ENCODE measurements around the gene UBAP1L.

Gene UBAP1L

DNA sequence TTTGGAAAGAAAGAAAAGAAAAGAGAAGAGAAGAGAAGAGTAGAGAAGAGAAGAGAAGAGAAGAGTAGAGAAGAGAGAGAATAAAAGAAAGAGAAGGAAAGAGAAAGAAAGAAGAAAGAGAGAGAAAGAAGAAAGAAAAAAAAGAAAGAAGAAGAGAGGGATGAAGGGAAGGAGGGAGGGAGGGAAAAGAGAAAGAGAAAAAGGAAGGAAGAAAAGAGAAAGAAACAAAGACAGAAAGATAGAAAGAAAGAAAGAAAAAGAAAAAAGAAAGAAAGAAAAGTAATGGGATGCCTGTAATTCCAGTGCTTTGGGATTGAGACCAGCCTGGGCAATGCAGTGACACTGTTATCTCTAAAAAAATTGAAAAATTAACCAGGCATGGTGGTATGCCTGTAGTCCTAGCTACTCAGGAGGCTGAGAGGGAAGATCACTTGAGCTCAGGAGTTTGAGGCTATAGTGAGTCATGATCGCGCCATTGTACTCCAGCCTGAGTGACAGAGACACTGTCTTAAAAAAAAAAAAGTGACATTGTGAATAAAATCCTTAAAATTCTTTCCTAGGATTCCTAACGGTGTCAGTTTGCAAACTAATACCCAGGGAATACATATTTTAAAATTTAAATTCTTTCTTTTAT is 48.9 kb downstream of the UBAP1L start:
- DNase-seq (ENCODE audit: low read depth) = no peak

DNA sequence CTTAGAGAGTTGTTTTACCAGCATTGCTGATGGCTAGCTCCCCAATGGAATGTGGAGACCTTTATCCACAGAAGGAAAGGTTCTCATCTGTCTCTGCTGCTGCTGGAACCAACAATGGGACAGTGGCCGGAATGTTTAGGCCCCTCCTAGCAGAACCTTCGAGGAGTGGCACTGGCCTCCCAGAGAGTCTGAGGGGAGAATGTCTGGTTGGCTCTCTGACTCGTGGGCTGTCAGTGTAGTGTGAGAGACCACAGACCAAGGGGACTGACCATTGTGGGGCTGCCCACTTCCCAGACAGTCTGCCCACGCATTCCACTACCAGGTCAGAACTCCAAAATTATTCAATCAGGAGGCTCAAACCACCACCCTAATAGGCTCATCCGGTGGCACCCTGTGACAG is 52.3 kb downstream of the UBAP1L start:
- no peak for DNase-seq (ENCODE audit: low read depth)

DNA sequence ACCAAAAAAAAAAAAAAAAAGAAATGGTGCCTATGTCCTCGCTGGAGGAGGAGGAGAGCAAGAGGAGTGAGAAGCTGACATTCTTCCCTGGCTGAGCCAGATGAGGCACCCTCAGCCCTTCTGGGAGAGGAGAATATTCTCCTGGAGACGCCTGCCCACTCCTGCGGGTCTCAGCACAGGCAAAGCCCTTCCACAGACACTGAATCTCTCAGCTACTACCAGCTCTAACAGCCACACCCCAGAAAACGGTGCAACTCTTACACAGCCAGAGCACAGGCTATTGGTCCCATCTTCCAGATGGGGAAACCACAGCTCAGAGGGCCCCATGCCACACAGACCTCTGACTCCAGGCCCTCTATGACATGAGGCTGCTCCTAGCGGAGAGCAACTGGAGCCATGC is 52.9 kb downstream of the UBAP1L start:
- DNase-seq (ENCODE audit: low read depth) = no peak

DNA sequence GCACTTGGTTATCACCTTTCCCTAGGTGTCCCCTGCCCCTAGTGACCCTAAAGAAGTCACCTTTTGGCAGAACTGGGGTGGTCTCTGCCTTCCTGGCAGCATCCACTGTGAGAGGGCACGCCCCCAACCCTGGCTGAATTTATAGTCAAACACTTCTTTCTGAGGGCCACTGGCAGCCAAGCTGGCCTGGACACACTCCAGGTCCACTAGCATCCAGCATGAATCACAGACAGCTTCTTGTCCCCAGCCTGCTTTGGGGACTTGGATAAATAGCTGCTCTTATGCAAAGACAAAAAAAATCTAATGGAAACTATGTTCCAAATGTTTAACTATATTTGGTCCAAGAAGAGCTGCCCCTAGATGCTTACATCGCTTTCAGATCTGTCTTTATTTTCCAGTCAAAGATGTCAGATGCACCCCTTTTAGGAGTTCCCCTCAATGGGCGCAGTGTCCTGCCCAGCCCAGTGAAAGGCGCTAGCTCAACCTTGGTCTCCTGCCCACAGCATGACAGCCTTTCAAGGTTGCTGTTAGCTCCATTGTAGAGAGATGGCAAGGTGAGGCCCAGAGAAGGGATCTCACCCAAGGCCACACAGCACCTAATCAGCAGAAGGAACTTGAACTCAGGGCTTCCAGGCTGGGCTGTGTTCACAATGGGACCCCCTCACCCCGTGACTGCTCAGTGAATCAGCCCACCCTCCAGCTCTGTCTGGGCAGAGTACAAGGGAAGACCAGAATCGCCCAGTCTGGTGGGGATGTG is 54.2 kb downstream of the UBAP1L start:
- DNase-seq (ENCODE audit: low read depth) = no peak

DNA sequence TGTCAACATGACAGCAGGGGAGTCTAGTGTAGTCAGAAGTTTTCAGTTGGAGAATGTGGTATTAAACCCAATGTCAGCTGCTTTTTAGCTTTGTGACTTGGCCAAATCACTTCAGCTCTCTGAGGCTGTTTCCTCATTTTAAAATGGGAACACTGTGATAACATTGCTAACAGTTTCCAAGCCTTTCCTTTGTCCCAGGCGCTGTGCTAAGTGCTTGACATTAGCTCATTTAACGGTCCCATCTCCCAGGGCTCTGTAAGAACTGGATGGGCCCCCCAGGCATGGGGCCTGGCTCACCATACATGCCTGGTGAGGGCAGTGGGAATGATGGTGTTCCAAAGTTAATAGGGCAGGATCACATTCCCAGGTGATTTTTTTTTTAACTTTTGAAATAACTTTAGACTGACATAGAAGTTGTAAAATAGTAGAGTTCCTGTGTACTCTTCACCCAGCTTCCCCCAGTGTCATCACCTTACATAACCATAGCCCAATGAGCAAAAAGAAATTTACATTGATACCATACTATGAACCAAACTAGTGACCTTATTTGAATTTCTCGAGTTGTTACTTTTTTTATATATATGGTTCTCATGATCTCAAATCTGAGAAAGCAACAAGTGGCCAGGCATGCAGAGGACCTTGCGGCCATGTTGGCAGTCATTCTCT is 54.9 kb downstream of the UBAP1L start:
- no peak for DNase-seq (ENCODE audit: low read depth)

DNA sequence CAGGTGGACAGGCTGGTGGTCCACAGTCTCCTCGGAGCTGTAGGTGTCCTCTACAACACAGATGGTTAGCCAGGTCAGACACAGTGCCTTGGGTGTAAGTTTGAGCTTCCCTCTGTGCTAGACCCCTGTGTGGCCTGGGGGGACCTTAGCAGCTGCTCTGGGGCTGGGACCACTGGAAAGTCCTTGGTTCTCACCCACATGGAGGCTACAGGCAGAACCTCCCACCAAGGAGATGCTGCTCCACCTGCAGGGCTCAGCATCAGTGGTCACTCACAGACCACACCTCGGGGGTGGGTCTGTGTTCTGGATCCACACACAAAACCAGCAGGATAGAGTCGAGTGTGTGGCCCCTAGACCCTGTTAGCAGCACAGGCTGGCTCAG is 55.6 kb downstream of the UBAP1L start:
- DNase-seq (ENCODE audit: low read depth) = no peak

DNA sequence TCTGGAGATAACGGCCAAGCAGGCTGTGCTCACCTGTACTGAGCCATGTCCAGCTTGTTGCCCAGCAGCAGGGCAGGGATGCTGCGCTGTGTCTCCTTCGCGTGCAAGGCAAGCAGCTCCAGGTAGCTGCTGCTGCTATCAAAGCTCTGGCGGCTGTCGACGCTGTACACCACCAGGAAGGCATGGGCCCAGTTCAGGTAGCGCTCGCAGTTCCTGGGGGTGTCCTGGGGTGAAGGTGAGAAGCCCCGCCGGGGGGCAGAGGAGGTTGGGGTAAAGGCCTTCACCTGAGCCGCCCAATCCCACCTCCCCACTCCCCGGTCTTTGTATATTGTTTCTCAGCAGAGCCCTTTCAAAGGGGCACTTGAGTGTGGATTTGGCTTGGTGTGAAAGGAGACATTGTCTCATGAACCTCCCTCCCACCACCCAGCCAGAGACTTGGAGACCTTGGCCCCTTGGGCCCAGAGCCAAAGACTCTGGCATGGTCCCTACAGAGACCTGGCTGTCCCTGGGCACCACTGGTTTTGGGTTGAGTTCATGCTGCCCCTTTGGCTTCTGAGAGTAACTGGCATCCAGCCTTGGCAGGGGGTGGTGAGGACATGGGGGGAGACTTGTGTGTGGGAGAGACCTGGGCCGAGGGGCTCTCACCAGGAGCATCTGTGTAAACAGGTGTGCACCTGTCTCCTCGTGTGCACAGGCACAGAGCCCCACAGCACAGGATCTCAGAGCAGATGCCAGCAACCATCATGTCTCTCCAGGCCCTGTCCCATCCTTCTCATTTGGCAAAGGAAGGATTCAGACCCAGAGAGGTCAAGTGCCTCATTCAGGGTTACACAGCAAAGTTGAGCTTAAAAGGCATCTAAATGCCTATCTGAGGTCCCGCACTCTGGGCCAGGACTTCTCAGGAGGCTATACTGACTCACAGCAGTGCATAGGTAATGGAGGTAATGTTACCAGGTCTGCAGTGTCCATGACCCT is 56.3 kb downstream of the UBAP1L start:
- no peak for DNase-seq (ENCODE audit: low read depth)

DNA sequence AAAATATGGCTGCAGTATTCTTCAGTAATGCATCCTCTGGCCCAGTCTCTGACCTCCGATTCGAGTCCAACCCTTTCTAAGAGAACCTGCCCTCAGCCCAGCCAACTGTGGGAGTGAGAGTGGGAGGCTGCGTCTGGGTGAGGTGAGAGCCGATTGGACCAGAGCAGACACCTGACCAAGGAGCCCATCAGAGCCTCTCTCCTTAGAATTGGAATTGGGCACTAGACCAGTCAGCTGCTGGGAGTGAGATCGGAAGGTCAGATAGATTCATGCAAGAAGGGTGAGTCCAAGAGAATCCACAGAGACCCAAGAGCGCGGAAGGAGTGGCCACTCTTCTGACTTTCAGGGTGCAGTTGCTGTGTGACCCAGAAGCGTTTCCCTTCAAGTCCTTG is 57.5 kb downstream of the UBAP1L start:
- DNase-seq (ENCODE audit: low read depth) = no peak

DNA sequence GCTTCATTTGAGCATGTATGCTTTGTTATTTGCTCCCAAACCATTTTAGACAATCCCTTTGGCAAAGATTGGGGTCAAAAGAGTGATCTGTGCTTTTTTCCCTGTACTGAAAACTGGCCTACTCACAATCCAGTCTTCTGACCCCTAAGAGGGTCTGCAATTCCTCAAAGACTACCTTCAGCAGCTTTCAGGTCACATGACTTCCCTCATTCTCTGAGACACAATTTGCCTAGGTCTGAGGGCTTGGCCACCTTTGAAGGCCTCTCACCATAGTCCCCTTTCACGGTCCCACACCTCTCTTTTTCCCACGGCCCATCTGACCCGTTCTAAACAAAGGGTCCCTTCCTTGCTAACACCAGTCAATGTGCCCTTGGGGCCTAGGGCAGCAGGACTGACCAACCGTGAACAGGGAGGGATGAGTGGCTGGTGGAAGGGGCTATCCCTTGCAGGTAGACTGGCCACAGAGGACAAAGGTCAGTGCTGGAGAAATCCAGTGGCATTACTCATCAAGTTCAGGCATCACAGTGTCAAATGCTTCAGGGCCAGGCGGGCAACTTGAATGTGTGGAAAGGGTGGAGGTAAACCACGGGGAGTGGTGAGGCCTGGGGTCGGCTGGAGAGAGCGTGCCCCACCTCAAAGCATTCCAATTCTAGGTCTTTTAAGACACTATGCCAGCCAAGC is 58.0 kb downstream of the UBAP1L start:
- DNase-seq (ENCODE audit: low read depth) = no peak

DNA sequence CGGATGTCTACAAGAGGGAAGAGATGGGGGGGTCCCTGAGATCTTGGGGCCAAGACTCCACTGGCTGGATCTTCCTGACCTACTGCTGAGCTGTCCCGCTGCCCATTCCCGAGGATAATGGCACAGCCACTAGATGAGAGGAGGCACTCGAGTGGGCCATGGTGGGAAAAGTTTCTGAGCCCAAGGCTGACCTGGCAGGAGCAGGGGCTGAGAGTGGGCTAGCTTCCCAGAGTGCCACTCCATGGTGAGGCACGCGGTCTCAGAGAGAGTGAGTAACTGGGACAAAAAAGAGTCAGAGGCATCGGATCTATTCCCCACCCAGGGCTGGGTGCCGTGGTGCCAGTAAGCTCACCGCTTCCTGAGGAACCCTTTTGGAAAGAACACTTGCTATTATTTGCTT is 58.9 kb downstream of the UBAP1L start:
- DNase-seq (ENCODE audit: low read depth) = no peak

DNA sequence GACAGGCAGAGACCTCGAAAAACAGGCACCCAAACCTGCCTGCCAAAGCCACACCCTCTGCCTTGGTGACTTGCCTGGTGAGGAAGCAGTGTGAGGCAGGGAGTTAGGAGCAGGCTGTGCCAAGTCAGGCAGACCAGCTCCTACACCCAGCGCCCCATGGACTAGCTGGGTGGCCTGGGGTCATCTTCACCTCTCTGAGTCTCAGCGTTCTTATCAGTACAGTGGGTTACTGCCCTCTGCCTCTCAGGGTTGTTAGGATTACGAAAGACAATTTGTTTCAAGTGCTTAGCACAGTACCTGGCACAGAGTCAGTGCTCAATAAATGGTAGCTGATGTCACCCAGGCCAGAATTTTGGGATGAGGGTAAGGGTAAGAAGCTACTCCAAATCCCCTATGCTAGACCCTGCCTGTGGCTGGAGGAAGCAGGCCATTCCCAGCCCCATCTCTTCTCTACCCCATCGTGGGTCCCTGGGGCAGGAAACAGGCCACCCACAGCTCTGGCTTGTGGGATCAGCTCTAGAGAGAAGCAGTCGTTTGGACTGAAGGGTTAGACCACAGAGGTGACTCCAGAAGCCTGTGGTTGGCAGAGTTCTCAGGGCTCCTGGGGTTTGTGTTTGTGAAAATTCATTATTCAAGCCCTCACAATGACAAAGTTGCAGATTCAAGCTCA is 59.7 kb downstream of the UBAP1L start:
- DNase-seq (ENCODE audit: low read depth) = no peak

DNA sequence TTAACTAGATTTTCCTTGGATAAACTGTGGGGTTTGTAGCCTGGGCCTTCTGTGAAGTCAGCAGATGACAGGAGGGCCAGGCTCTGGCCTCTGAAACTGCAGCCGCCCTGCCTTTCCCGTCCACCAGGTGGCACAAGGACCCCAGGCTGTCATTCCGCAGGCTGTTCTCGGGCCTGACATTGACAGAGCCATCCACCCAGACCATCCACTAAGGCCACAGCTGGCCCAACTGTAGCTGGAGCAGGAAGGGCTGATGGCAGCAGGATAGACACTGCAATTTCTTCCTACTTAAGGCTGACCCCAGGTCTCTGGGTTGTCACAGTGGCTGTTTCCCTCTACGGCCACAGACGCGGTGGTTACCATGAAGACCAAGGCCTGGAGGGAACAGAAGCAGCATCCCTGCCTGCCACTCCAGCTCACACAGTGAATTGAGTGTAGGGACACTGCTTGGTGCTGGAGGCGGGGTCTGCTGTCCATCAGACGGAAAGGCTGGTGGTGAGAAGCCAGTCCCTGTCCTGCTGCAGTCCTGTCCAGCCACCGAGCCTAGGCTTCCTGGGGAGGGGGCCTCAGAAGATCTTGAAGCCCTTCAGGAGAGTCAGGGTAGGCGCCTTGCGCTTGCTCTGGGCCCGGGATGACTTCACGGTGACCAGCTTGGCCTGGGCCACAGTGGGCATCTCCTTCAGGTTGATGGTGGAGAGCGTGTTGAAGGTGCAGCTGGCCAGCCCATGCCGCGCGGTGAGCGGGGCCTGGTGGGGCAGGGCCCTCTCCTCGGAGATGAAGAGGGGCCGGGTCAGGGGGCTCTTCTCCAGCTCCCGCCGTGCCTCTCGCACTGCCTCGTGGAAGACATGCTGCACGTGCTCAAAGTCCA is 60.4 kb downstream of the UBAP1L start:
- DNase-seq (ENCODE audit: low read depth) = no peak

DNA sequence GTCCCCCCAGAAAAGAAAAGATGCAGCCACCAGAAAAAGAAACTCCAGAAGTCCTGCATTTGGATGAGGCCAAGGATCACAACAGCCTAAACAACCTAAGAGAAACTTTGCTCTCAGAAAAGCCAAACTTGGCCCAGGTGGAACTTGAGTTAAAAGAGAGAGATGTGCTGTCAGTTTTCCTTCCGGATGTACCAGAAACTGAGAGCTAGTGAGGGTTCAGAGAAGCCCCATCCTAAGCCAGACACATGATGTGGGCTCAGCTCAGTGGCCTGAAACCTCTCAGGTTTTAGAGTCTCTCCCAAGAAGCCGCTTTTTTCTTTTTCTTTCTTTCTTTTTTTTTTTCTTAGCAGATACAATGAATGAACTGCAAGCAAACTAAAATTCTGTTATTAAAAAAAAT is 62.0 kb downstream of the UBAP1L start:
- no peak for DNase-seq (ENCODE audit: low read depth)

DNA sequence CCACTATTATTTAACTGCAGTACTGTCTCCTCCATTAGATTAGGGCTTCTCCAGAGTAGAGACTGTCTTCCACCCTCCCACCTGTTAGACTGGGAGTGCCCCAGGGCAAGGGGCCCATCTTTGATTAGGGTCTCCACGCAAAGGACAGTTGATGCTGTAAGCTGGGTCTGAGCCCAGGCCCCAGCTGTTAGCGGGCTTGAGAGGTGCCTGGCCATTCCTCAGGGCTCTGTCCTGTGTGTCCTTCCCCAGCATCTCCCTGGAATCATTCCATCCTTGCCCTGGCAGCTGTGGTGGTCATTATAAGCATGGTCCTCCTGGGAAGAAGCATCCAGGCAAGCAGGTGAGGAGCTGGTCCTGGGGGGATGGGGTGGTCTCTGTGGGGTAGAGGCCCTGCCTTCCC is 63.7 kb downstream of the UBAP1L start:
- no peak for DNase-seq (ENCODE audit: low read depth)

DNA sequence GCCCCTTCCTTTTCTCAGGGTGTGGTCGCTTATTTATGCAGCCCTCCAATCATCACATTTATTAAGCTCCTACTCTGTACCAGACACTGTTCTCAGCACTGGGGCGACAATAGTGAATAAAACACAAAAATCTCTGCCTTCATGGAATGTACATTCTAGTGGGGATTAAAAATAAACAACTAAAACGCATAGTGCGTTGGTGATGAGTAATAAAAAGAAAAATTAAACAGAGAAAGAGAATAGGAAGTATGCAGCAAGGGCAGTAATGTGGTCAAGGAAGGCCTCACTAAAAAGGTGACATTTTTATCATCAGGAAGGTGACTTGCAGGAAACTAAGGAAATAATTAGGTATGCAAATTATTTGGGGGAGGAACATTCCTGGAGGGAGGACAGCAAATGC is 64.7 kb downstream of the UBAP1L start:
- no peak for DNase-seq (ENCODE audit: low read depth)

DNA sequence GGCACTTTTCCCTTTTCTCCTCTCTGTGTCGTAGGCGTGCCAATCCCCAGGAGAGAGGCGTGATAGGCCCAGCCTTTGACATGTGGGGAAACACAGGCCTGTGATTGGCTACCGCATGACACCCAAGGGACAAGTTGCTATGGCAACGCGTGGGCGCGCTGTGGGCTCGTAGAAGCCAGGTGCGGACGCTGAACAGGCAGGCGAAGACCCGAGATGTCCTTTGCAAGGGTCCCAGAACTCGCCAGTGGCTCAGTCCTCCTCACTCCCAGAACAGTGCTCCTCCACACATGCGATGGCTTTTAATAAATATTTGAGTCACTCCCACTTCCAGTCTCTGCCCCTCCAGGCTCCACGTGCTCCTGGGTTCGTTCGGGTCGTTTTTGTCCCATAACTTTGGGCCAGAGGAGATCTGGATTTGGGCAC is 65.6 kb downstream of the UBAP1L start:
- peak; percentile 85 for DNase-seq (ENCODE audit: low read depth)

DNA sequence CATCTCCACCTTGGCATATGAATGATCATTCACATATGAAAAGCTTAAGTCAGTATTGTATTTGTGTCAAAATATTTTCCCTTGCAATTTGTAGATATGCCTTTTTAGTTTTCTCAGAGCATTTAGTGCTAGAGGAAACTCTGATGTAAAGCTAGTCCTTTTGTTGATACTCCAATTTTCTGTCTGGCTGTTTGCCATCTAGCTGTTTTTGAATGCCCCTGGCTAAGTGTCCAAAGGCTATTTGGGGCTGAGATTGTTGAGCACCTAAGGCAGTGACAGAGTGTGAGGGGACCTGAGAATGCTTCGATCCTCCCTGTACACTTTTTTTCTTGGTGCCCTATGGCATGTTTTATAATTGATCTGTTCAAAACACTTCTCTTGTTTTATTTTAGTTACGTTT is 66.8 kb downstream of the UBAP1L start:
- DNase-seq (ENCODE audit: low read depth) = no peak

DNA sequence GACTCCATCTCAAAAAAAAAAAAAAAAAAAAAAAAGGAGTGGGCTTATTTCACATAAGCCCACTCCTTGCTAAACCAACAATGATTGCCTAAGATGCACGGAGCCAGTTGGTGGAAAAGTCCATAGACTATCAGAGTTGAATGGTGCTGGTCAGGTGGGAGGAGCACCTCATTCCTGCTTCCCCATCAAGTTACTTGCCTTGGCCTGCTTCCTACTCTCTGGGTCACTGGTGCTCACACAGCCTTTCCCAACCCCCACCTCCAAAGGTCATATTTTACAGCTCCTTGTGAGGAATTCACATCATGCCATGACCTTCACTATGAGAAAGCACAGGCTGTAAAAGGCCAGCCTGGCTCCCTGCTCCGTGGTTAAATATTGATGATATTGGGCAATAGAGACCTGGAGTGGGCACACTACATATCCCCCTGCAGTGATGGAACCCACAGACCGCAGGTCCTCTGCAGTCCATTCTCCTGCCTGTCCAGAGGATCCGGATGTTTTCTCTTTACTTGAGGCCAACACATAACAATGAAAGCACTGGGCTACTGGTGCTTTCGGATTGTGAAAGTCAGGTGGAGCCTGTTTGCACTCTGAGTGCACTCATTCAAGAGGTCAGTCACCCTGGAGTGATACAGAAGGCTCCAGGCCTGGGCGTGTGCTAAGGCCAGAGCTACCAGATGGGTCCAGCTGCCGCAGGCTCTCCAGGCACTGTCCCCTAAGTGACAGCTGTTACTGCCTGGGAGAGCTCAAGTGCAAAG is 70.1 kb downstream of the UBAP1L start, which contains the start of gene SLC51B:
TSS of gene SLC51B (plus strand) at position 664 of the 758 bp plus-strand sequence. CDS start 4,618 bp downstream, outside the sequence.
- no peak for DNase-seq (ENCODE audit: low read depth)

DNA sequence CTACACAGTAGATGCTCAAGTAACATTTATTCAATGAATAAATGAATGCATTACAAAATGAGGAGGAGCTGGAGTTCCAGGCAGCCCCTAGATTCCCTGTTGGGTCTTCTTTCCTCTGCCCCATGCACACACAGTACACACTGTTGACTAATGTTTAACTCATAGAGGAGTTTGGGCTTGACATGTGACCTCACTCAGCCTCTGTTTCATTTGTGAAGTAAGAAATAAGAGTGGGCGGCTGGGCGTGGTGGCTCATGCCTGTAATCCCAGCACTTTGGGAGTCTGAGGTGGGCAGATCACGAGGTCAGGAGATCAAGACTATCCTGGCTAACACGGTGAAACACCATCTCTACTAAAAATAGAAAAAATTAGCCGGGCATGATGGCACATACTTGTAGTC is 70.8 kb downstream of the UBAP1L start:
- peak; percentile 39 for DNase-seq (ENCODE audit: low read depth)
